NCI-H146 (cell line): Measurements from ENCODE around the gene FALEC.
"Not testable (repeated sequence)": the region's sequence is repeated elsewhere in the genome, so short reads cannot be mapped to it uniquely, and the experiment has no call there.

Experiments
- DNase-seq: peaks from one replicate; lab custom pipeline; 2025; lab: John Stamatoyannopoulos, UW

Gene FALEC

GRCh38 chr1:150574260-150575071 lies 58.9 kb downstream of the FALEC start:
- peak; percentile 14 for DNase-seq

GRCh38 chr1:150575072-150575489 lies 59.5 kb downstream of the FALEC start:
- DNase-seq: no peak

- DNase-seq: peak; percentile 43
Observed at GRCh38 chr1:150575518-150576366, 60.2 kb downstream of the FALEC start.

- DNase-seq: no peak
Observed at GRCh38 chr1:150576367-150576711, 60.8 kb downstream of the FALEC start.

GRCh38 chr1:150576794-150577556 lies 61.4 kb downstream of the FALEC start:
- DNase-seq: no peak

GRCh38 chr1:150577557-150578271 lies 62.2 kb downstream of the FALEC start:
- DNase-seq: peak; percentile 25

- DNase-seq: peak; percentile 68
Observed at GRCh38 chr1:150578272-150579109, 62.9 kb downstream of the FALEC start.

- DNase-seq: peak; percentile 97
Observed at GRCh38 chr1:150579110-150579944, 63.8 kb downstream of the FALEC start, which contains the start of gene MCL1. TSS of gene MCL1 (minus strand) at chr1:150579610. CDS start at chr1:150579530, 80 bp downstream.

GRCh38 chr1:150579945-150580642 lies 64.5 kb downstream of the FALEC start:
- no peak for DNase-seq

GRCh38 chr1:150580966-150581365 lies 65.4 kb downstream of the FALEC start:
- not testable (repeated sequence) for DNase-seq

GRCh38 chr1:150581437-150581836 lies 65.9 kb downstream of the FALEC start:
- not testable (repeated sequence) for DNase-seq

GRCh38 chr1:150581962-150582361 lies 66.4 kb downstream of the FALEC start:
- DNase-seq: not testable (repeated sequence)

- no peak for DNase-seq
Observed at GRCh38 chr1:150582371-150582770, 66.8 kb downstream of the FALEC start.
